Measurements from ENCODE around the gene SURF2. TPM values are rescaled to one million over a fixed set of nuclear protein-coding genes. Genes with fewer than 3 reads are reported as not detected.
A peak's percentile ranks its signal among the peaks of the same experiment; 100 is the strongest.

Gene SURF2
- total RNA-seq, 6 experiments from 2014 or later = 6.3 to 16.9 (median 8.2) TPM

DNA sequence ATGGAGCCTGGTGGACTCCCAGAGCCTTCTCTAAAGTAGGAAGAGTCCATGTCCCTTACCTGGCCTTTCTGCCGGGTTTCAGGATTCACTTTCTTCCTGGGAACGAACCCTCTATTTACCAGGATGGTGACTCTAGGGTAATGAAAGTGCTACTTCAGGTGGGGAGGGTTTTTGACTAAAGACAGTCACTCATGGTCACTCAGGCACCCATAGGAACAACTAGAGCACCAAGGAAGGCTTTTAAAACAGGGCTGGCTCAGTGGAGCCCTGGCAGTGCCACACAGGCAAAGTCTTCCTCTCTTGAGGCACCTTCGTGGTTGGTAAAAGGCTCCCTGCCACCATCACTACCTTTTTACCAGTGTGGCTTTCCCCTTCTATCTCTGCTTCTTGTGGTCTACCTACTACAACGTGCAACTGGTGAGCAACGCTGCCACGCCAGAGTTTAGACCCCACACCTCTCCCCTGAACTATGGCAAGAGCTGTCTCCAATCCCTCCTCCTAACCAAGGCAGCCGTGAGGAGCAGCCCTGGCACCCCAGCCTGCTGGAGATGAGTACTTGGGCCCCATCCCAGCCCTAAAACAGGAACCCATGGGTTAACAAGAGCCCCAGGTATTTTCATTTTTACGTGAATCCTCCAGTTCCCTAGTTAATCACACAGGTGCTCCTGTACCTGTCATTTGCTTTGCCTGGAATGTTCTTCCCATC is 3.6 kb upstream of the SURF2 start:
- H3K9me3 ChIP-seq = no peaks in the 10 kb centered on the region
- DNase-seq (no peak), ATAC-seq (no peak)
- H3K4me3 ChIP-seq = no peak overlapping the region
- H3K36me3 ChIP-seq = peaks cover 5 to 43% (median 23%) of the 10 kb centered on the region in 4 donors
- H3K4me1 ChIP-seq = peaks cover 0 to 29% (median 8%) of the 10 kb centered on the region in 4 donors
- no peak overlapping the region for H3K27ac ChIP-seq
- H3K27me3 ChIP-seq = no peaks in the 10 kb centered on the region
- TF ChIP-seq CTCF (IDR thresholded peaks at IDR 0.05) = no peak
- no peak for TF ChIP-seq POLR2A (IDR thresholded peaks at IDR 0.05)
- WGBS (ENCODE audit: insufficient coverage, low coverage, low lambda C conversion rate, missing lambda C conversion rate) = 83% methylated on average over 8 of the region's 8 CpGs
- intact Hi-C loops (cut with DNase I) = loop anchor here in 1 of 2 donors (10.0 kb wide), 1 partner anchor 52 kb away; no protein-coding TSS in a partner anchor

GRCh38 chr9:133353548-133353947 is 2.8 kb upstream of the SURF2 start:
- no CpG with 5 or more reads among the region's 5 CpGs for WGBS (ENCODE audit: insufficient coverage, low coverage, low lambda C conversion rate, missing lambda C conversion rate)
- ATAC-seq (no peak), DNase-seq (no peak)
- no peaks in the 10 kb centered on the region for H3K9me3 ChIP-seq
- H3K4me3 ChIP-seq = no peak overlapping the region
- TF ChIP-seq CTCF (IDR thresholded peaks at IDR 0.05) = no peak
- TF ChIP-seq POLR2A (IDR thresholded peaks at IDR 0.05) = no peak
- intact Hi-C loops (cut with DNase I) = loop anchor here in 1 of 2 donors (10.0 kb wide), 1 partner anchor 51 kb away; no protein-coding TSS in a partner anchor
- no peak overlapping the region for H3K27ac ChIP-seq
- no peaks in the 10 kb centered on the region for H3K27me3 ChIP-seq
- H3K4me1 ChIP-seq = peaks cover 0 to 29% (median 8%) of the 10 kb centered on the region in 4 donors
- H3K36me3 ChIP-seq = peaks cover 5 to 43% (median 23%) of the 10 kb centered on the region in 4 donors

GRCh38 chr9:133354766-133355165 is 1.6 kb upstream of the SURF2 start:
- 48% methylated on average over 3 of the region's 7 CpGs for WGBS (ENCODE audit: insufficient coverage, low coverage, low lambda C conversion rate, missing lambda C conversion rate)
- Histone ChIP-seq H3K36me3 (peaks cover 2 to 34% (median 19%) of the 10 kb centered on the region in 4 donors), H3K4me3 (no peak overlapping the region), H3K4me1 (peaks cover 0 to 23% (median 5%) of the 10 kb centered on the region in 4 donors), H3K9me3 (no peaks in the 10 kb centered on the region), H3K27ac (no peak overlapping the region), H3K27me3 (no peaks in the 10 kb centered on the region)
- ATAC-seq = peak in 1 of 4 donors; percentile 22
- DNase-seq = peak in 1 of 3 donors; percentile 71
- intact Hi-C loops (cut with DNase I) = loop anchor here in 1 of 2 donors (10.0 kb wide), 1 partner anchor 50 kb away; no protein-coding TSS in a partner anchor
- TF ChIP-seq CTCF (IDR thresholded peaks at IDR 0.05) (no peak), POLR2A (IDR thresholded peaks at IDR 0.05) (no peak)

- no peak for DNase-seq
- peak; percentile 2 to 21 (median 15) for ATAC-seq
- H3K4me1 ChIP-seq = peaks cover 0 to 23% (median 5%) of the 10 kb centered on the region in 4 donors
- WGBS (ENCODE audit: insufficient coverage, low coverage, low lambda C conversion rate, missing lambda C conversion rate) = 0% methylated on average over 9 of the region's 31 CpGs
- no peak for TF ChIP-seq POLR2A (IDR thresholded peaks at IDR 0.05)
- peak in 1 of 4 donors; percentile 6 for TF ChIP-seq CTCF (IDR thresholded peaks at IDR 0.05)
- no peaks in the 10 kb centered on the region for H3K9me3 ChIP-seq
- peaks cover 0 to 33% (median 10%) of the 10 kb centered on the region in 4 donors for H3K36me3 ChIP-seq
- intact Hi-C loops (cut with DNase I) = loop anchor here in 1 of 2 donors (10.0 kb wide), 1 partner anchor 49 kb away; no protein-coding TSS in a partner anchor
- H3K27me3 ChIP-seq = no peaks in the 10 kb centered on the region
- peak overlapping the region; percentile 58 to 91 (median 85) for H3K4me3 ChIP-seq
- peak overlapping the region in 2 of 3 donors; percentile 53 to 55 for H3K27ac ChIP-seq
Observed at GRCh38 chr9:133355881-133356357, 431 bp upstream of the SURF2 start.

All from right lobe of liver (tissue), 6 donors.